Panc1 (cell line): Measurements from ENCODE around the gene PAX5. TPM values are rescaled to one million over a fixed set of nuclear protein-coding genes. Genes with fewer than 3 reads are reported as not detected.

Experiments used
- ATAC-seq: fragments of 200-7000 bp; cut with Tn5 transposase; 2 replicates; pipeline ENCODE4 v1.9.1; 2020; ENCODE audit warnings: mild to moderate bottlenecking, moderate library complexity
- BruUV-seq: library from RNA; stranded (reverse); fragments of 400-500 nt; replicated peaks from 2 replicates; lab custom pipeline; 2021; lab: Mats Ljungman, UMichigan
- CTCF ChIA-PET: fragments of 300-600 bp; sonication (Branson Sonifier 250); formaldehyde crosslinking; loops from one replicate; lab custom pipeline; 2022; ENCODE audit warnings: antibody characterized with exemption; lab: Charles Lee
- POLR2A ChIA-PET: fragments of 300-600 bp; sonication (Branson Sonifier 250); formaldehyde crosslinking; loops from one replicate; lab custom pipeline; 2022; ENCODE audit warnings: antibody characterized with exemption; lab: Charles Lee
- DNase-seq: peaks from one replicate; pipeline ENCODE4 v3.0.0-alpha.2; 2010; ENCODE audit warnings: low read depth, low spot score
- H3K27ac ChIP-seq: 2 replicates; pipeline ENCODE4 v1.5.1; 2011; ENCODE audit warnings: mild to moderate bottlenecking, low read length, inconsistent platforms
- H3K27me3 ChIP-seq: fragments of 200-500 bp; sonication (Bioruptor generic); 2 replicates; pipeline ENCODE4 v1.6.0; 2014; ENCODE audit warnings: low read length, inconsistent platforms; ENCODE audit not compliant: control insufficient read depth, insufficient read depth
- H3K36me3 ChIP-seq: fragments of 200-500 bp; sonication (Bioruptor generic); 2 replicates; pipeline ENCODE4 v1.5.1; 2014; ENCODE audit warnings: inconsistent platforms, mild to moderate bottlenecking, low read length, moderate library complexity; ENCODE audit not compliant: control insufficient read depth, insufficient read depth
- H3K4me1 ChIP-seq: 2 replicates; pipeline ENCODE4 v1.5.1; 2011; ENCODE audit warnings: inconsistent platforms, mild to moderate bottlenecking, low read length, moderate library complexity; ENCODE audit not compliant: control insufficient read depth, insufficient read depth
- H3K4me3 ChIP-seq, 2 experiments: 2 replicates each; pipeline ENCODE4 v1.5.1; 2011 to 2012; ENCODE audit warnings: low read depth in 2 of 2, low read length in 2 of 2, mild to moderate bottlenecking in 2 of 2, inconsistent platforms in 1 of 2, moderate library complexity in 1 of 2
- H3K9me3 ChIP-seq: fragments of 200-500 bp; sonication (Bioruptor generic); 2 replicates; pipeline ENCODE4 v1.5.1; 2014; ENCODE audit warnings: low read depth, mild to moderate bottlenecking, inconsistent platforms, low read length, moderate library complexity; ENCODE audit not compliant: control insufficient read depth, insufficient read depth
- POLR2AphosphoS5 ChIP-seq: IDR thresholded peaks from 2 replicates; pipeline ENCODE4 v1.6.1; 2012; ENCODE audit warnings: mild to moderate bottlenecking, low read depth, low read length, moderate library complexity
- SIN3A ChIP-seq: IDR thresholded peaks from 2 replicates; pipeline ENCODE4 v1.6.1; 2012; ENCODE audit warnings: low read depth, mild to moderate bottlenecking, low read length, moderate library complexity, borderline replicate concordance; ENCODE audit not compliant: insufficient read depth
- TCF7L2 ChIP-seq: IDR thresholded peaks from 2 replicates; pipeline ENCODE4 v1.6.1; 2011; ENCODE audit warnings: mild to moderate bottlenecking, low read depth, low read length, inconsistent platforms
- in situ Hi-C: cut with HindIII; loops from 2 replicates; pipeline ENCODE4 v1.10.0; 2016; ENCODE audit warnings: low sequenced_read_pairs, low pct_unique_long_range_greater_than_20kb
- intact Hi-C: fragments of 100-400 bp; cut with micrococcal nuclease; formaldehyde crosslinking; loops from one replicate; pipeline ENCODE4 v1.10.0; 2022; ENCODE audit not compliant: unreplicated experiment
- total RNA-seq: library from RNA; stranded (reverse); gene quantifications from one replicate; pipeline ENCODE4 v1.2.1, GENCODE V29; 2021; ENCODE audit not compliant: unreplicated experiment
- TF ChIP-seq, protein P1 (sequence below), 2 experiments: IDR thresholded peaks; 2 replicates each; pipeline ENCODE4 v1.6.1; 2011 to 2012; ENCODE audit warnings: low read depth in 2 of 2, control low read depth in 1 of 2, low read length in 1 of 2, mild to moderate bottlenecking in 1 of 2, moderate library complexity in 1 of 2; ENCODE audit not compliant: insufficient read depth in 1 of 2
- TF ChIP-seq, protein P2 (sequence below): fragments of 450-650 bp; IDR thresholded peaks from 2 replicates; pipeline ENCODE4 v1.5.1; 2017; ENCODE audit warnings: mild to moderate bottlenecking

PAX5 gene
- total RNA-seq, 1 experiment from 2014 or later = 0.39 TPM

DNA sequence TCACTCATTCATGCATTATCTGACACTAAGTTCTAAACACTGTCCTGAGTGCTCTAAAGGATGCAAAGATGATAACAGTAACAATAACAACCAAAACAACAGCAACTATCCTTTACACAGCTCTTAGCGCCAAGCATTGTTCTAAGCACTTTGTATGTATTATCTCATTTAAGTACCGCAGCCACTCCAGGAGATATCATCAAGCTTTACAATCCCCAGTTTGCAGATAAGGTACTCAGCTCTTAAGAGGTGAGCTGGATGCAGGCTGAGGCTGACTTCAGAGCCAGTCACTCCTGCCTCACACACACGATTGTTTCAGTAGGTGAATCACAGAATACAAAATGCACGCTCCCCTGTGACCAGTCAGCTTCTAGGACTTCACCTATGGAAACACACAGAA is 141.8 kb downstream of the PAX5 start:
- no peaks in the 10 kb centered on the region for H3K27me3 ChIP-seq
- no peaks in the 10 kb centered on the region for H3K36me3 ChIP-seq
- POLR2A ChIA-PET = no interaction called here
- no peaks in the 10 kb centered on the region for H3K4me1 ChIP-seq
- H3K9me3 ChIP-seq = no peaks in the 10 kb centered on the region
- DNase-seq (no peak), ATAC-seq (no peak)
- in situ Hi-C loops (no loop called here), intact Hi-C loops (no loop called here)
- BruUV-seq = no TSS peak
- TF ChIP-seq POLR2AphosphoS5 = no peak
- TF ChIP-seq, protein P1, sequence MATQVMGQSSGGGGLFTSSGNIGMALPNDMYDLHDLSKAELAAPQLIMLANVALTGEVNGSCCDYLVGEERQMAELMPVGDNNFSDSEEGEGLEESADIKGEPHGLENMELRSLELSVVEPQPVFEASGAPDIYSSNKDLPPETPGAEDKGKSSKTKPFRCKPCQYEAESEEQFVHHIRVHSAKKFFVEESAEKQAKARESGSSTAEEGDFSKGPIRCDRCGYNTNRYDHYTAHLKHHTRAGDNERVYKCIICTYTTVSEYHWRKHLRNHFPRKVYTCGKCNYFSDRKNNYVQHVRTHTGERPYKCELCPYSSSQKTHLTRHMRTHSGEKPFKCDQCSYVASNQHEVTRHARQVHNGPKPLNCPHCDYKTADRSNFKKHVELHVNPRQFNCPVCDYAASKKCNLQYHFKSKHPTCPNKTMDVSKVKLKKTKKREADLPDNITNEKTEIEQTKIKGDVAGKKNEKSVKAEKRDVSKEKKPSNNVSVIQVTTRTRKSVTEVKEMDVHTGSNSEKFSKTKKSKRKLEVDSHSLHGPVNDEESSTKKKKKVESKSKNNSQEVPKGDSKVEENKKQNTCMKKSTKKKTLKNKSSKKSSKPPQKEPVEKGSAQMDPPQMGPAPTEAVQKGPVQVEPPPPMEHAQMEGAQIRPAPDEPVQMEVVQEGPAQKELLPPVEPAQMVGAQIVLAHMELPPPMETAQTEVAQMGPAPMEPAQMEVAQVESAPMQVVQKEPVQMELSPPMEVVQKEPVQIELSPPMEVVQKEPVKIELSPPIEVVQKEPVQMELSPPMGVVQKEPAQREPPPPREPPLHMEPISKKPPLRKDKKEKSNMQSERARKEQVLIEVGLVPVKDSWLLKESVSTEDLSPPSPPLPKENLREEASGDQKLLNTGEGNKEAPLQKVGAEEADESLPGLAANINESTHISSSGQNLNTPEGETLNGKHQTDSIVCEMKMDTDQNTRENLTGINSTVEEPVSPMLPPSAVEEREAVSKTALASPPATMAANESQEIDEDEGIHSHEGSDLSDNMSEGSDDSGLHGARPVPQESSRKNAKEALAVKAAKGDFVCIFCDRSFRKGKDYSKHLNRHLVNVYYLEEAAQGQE (IDR thresholded peaks at IDR 0.05; ENCODE audit: insufficient read depth in 1 of 2, low read depth in 2 of 2, low read length in 1 of 2) = no peak
- no peak for TF ChIP-seq SIN3A
- TF ChIP-seq TCF7L2 = no peak
- TF ChIP-seq, protein P2, sequence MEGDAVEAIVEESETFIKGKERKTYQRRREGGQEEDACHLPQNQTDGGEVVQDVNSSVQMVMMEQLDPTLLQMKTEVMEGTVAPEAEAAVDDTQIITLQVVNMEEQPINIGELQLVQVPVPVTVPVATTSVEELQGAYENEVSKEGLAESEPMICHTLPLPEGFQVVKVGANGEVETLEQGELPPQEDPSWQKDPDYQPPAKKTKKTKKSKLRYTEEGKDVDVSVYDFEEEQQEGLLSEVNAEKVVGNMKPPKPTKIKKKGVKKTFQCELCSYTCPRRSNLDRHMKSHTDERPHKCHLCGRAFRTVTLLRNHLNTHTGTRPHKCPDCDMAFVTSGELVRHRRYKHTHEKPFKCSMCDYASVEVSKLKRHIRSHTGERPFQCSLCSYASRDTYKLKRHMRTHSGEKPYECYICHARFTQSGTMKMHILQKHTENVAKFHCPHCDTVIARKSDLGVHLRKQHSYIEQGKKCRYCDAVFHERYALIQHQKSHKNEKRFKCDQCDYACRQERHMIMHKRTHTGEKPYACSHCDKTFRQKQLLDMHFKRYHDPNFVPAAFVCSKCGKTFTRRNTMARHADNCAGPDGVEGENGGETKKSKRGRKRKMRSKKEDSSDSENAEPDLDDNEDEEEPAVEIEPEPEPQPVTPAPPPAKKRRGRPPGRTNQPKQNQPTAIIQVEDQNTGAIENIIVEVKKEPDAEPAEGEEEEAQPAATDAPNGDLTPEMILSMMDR = no peak
- H3K4me3 ChIP-seq = no peak overlapping the region
- H3K27ac ChIP-seq = no peak overlapping the region
- CTCF ChIA-PET = interaction anchor here (1.7 kb wide), 1 partner anchor 19 kb away, joined by 11 read pairs; no protein-coding TSS in a partner anchor

DNA sequence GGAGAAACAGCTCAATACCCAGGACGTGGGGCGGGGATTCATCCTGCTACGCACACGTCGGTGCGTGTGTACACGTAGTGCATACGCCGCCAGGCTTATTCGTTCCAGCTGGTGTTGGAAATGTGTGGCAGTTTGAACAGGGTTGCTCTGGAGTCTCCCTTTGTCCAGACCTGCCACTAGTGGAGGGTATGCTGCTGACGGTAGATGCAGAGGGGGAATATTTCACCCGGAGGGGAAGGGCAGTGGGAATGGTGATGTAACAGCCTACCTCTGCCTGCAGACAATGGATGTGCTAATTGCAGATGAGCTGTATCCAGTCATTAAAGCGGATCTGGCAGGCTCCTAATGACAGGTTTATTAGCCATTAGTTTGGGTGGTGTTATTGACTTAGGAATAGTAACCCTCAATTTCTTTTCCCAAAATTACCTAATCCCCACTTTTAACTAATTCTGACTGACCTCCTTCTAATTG is 142.7 kb downstream of the PAX5 start:
- ATAC-seq (no peak), DNase-seq (no peak)
- no TSS peak for BruUV-seq
- no peaks in the 10 kb centered on the region for H3K4me1 ChIP-seq
- CTCF ChIA-PET = interaction anchor here (1.7 kb wide), 1 partner anchor 18 kb away, joined by 11 read pairs; no protein-coding TSS in a partner anchor
- intact Hi-C loops = no loop called here
- no peaks in the 10 kb centered on the region for H3K36me3 ChIP-seq
- no peak overlapping the region for H3K4me3 ChIP-seq
- H3K27ac ChIP-seq = no peak overlapping the region
- in situ Hi-C loops = no loop called here
- peaks cover 6% of the 10 kb centered on the region; the same call in 1 of the 2 replicates for H3K27me3 ChIP-seq
- TF ChIP-seq, protein P2 = no peak
- TF ChIP-seq TCF7L2 (no peak), SIN3A (no peak)
- no peaks in the 10 kb centered on the region for H3K9me3 ChIP-seq
- POLR2A ChIA-PET = interaction anchor here (0.6 kb wide), 1 partner anchor 55 kb away, joined by 3 read pairs; no protein-coding TSS in a partner anchor
